Middle frontal gyrus (tissue), 1 donor: Measurements from ENCODE around the gene ART5.
"Not testable (repeated sequence)": the region's sequence is repeated elsewhere in the genome, so short reads cannot be mapped to it uniquely, and the experiment has no call there.

Source experiments
- DNase-seq: peaks from one replicate; pipeline ENCODE4 v3.0.0-alpha.2; 2015; ENCODE audit warnings: low spot score; ENCODE audit errors: extremely low spot score

Gene ART5

DNA sequence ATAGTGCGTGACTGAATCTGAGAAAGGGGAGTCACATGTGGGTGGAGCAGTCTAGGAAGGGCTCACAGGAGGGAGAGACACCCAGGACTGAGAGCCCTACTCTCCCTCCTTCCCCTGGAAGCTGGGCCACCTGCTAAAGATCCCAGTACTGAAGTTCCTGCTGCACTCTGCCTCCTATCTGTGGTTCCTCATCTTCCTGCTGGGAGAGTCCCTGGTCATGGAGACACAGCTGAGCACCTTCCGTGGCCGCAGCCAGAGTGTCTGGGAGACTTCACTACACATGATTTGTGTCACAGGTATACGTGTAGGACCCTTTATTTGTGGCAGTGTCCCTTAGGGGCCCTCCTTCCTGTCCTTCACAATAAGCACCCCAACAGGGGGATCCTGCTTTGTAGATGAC, 19.3 kb downstream of the ART5 start:
- no peak for DNase-seq

DNA sequence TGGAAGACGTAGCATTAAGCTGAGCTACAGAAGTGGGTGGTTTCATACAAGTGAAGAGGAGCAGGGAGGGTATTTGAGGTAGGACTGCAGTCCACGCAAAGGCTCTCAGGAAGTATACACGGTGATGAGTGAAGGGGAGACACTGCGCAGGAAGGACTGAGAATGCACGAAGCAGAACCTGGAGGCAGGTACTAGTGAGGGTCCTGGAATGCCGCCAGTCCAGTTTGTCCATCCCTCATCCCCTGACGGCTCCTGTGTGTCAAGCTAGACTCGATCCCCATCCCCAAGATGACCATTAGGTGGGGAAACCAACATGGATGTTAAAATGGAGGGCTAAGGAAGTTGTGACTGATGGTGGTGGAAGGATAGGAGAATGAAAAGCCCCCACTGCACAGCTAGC, 23.8 kb downstream of the ART5 start:
- no peak for DNase-seq

DNA sequence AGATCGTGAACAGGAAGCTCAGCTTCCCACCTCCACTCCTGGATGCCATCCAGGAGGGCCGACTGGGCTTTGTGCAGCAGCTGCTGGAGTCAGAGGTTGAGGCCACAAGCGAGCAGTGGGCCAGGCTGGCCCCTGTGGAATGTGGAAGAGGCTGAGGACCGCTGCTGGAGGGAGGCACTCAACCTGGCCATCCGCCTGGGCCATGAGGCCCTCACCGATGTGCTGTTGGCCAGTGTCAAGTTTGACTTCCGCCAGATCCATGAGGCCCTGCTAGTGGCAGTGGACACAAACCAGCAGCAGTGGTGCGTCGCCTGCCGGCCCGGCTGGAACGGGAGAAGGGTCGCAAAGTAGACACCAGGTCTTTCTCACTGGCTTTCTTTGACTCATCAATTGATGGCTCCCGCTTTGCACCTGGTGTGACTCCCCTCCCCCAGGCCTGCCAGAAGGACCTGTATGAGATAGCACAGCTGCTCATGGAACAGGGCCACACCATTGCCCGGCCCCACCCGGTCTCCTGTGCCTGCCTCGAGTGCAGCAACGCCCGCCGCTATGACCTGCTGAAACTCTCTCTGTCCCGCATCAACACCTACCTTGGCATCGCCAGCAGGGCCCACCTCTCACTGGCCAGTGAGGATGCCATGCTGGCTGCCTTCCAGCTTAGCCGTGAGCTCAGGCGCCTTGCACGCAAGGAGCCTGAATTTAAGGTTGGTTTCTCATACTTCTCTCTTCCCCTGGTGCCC, 24.9 kb downstream of the ART5 start:
- no peak for DNase-seq

DNA sequence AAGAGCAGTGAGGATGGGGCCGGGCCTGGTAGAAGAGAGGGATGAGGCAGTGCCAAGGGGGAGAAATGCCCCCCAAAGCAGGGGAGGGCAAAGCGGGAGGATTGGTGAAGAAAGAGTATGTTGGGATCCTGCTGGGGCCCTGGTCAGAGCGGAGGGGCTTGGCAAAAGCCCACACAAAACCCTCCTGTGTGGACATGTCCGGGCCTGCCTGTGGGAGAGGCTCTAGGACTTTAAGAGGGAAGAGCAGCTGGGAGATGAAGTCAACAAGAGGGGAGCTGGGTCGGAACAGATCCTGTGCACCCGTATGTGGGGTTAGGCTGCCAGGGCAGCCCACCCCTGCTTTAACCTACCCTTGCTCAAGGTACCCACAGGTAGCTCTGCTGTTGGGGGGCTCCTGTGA, 25.8 kb downstream of the ART5 start:
- no peak for DNase-seq

DNA sequence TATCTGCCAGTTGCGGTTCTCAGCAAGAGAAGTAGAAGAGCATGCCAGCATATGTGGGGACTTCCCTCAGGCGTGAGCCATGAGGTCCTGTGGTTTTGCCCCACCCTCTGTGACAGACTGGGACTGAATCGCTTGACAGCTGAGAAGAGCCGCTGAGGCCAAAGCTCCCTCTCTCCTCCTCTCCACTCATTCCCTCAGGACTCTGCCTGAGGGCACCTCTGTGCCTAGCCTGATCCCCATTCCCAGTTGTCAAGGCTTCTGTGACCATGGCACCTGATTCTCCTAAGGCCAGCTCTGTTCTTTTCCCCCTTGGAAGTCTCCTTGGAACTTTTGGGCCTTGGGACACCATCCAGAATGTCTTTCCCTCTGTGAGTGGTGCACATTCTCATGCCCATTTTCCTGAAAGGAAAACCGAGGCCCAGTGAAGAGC, 27.0 kb downstream of the ART5 start:
- DNase-seq: no peak

DNA sequence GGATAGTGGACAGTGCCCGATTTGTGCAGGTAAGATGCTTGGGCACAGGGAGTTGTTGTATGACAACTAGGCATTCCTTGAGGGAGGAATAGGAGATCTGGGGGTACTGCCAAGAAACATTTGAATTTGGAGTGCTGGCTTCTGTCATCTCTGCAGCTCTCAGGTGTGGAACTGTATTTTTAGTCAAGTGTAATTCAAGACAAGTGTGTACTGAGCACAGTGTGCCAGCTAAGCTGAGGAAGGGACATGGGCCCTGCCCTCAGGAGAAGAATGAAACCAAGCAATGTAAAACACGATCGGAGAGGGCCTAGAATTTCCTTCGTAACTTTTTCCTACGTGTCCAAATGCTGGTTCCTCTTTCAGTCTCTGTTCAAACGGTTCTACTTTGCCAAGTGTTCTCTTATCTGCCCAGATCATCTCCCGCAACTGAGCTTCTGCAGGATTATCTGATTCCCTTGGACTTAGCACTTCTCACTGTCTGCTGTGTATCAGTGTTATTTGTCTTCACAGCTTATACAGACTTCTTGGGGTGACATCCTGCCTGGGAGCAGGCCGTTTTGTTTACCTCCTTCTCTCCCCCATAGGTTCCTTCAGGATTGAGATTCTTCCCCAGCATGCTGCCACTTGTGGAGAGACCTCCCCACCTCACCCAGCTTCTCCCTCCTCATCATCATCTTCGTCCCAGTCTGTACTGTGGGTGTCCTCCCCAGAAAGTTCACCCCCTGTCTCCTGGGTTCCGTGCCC, 27.6 kb downstream of the ART5 start:
- no peak for DNase-seq

DNA sequence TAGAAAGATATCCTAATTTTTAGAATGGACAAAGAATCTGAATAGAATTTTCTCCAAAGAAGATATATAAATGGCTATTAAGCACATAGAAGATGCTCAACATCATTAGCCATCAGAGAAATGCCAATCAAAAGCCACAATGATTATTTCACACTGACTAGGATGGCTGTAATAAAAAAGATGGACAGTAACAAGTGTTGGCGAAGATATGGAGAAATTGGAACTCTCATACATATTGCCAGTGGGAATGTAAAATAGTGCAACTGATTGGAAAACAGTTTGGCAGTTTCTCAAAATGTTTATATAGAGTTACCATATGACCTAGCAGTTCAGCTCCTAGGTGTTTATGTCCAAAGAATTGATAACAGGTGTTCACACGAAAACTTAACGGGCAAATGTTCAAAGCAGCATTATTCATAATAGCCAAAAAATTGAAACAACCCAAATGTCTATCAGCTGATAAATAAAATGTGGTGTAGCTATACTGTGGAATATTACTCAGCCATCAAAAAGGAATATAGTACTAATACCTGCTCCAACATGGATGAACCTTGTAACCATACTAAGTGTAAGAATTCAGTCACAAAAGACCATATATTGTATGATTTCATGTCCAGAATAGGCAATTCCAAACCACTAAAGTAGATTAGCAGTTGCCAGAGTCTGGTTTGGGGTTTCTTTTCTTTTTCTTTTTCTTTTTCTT, 29.7 kb downstream of the ART5 start:
- no peak for DNase-seq

DNA sequence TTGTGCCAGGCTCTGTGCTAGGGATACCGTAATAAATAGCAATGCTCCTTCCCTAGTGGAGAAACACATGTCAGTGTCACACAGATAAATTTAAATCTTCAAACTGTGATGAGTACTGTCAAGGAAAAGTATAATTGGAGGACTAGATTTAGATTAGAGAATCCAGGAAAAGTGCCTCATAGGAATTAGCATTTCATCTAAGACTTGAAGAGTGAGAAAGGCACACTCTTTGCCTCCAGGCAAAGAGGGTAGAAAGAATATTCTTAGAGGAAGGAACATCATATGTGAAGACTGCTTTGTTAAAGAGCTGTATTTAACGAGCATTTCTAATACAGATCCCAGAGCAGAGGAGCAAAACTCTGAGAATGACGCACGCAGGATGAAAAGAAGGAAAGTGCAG, 30.9 kb downstream of the ART5 start:
- DNase-seq: no peak

DNA sequence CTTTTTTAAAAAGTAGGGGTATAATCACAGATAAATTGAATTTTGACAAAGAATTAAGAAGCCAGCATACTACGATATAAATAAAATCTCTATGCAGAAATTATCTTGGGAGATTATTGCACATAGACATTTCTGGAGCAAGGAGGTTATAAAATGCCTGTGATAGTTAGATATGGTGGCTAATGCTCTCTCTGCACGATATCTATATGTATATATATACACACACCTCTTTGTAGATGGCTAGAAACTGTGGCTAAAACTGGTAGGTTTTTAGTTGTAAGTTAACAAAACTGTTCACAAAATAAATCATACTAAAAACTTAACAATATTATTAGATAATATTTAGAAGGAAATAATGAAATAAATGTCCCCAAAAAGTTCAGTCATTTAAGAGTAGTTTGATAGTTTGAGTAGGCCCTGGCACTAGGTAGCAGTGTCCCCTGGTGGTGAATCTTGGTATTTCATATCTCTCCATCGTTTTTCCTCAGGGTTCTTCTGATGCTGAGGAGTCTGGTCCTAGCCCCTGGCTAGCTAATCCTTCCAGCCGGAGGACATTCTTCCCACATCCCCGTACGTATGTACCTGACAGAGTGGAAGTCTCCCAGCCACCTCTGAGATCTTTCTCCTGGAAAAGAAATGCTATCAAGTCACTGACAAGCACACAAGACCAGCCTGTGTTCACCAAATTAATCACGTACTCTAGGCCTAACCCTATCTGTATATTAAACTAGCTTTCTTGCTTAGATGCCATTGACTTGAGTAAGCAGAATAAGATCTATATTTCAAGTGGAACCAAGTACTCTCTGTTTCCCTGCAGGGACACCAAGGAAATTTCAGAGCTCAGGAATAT, 32.2 kb downstream of the ART5 start:
- DNase-seq: peak; percentile 8

DNA sequence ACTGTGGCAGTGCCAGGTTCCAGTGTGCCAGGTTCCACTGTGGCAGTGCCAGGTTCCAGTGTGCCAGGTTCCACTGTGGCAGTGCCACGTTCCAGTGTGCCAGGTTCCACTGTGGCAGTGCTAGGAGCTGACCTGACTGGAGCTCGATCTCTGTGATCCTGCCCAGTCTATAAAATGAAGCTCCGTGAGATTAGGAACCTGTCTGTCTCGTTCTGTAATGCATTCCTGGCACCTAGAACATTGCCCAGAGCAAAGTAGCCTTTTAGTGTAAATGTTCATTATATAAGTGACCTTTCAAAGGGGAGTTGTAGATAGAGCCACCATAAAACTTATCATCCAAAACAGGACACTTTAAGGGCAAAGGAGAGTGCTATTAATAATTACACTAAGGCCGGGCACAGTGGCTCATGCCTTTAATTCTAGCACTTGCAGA, 36.0 kb downstream of the ART5 start:
- DNase-seq: no peak

DNA sequence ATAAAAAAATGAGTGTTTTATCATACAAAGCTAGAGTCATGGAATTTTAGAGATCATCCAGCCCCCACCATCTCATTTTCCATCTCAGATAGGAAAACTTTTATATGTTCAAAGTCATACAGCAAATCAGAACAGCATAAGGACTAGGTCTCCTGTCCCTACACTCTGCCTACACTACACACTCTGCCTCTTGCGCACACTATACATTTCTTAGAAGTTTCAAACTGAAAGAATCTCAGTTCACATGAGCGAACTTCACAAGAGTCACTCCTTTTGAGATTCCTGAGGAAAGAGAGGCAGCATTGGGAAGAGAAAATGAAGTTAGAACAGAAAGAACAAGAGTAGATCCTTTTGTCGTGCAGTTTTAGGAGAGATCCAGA, 36.5 kb downstream of the ART5 start:
- DNase-seq: no peak

DNA sequence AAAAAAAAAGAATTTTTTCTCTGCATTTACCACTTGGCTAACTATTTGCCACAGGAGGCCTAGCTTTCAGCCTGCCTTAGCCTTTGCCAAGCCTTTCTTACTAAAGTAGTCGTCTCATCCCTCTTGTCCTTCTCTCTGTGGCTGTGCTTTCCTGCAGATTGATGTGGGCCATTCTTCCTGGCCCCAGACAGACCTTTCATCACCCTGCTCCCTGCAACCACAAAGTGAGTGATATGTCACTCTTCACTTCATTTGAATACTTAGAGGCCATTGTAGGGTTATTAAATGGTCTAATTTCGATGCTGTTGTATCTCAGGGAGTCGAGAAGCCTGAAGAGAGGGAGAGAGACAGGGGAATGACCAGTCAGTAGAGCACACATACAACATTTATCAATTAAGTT, 37.6 kb downstream of the ART5 start:
- DNase-seq: no peak

DNA sequence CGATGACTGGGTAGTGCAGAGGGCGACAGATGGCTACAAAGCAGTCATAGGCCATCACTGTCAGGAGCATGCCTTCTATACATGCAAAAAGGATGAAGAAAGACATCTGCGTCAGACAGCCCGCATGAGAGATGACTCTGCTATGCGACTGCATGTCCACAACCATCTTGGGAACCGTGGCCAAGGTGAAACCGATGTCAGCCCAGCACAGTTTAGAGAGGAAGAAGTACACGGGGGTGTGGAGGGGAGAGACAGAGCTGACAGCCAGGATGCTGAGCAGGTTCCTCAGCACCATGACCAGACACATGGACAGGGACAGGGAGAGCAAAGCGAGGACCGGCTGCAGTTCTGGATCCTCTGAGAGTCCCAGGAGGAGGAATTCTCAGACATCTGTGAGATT, 41.6 kb downstream of the ART5 start:
- not testable (repeated sequence) for DNase-seq

DNA sequence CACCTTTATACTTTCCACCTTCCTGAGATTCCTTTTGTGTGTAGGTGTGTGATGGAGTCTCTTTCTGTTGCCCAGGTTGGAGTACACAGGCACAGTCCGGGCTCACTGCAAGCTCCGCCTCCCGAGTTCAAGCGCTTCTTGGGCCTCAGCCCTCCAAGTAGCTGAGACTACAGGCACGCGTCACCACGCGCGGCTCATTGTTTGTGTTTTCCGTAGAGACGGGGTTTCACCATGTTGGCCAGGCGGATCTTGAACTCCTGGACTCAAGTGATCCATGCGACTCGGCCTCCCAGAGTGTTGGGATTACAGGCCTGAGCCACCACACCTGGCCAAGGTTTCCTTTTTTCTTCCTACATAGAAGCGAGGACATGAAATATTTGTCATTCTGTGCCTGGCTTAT, 44.0 kb downstream of the ART5 start:
- DNase-seq: not testable (repeated sequence)

DNA sequence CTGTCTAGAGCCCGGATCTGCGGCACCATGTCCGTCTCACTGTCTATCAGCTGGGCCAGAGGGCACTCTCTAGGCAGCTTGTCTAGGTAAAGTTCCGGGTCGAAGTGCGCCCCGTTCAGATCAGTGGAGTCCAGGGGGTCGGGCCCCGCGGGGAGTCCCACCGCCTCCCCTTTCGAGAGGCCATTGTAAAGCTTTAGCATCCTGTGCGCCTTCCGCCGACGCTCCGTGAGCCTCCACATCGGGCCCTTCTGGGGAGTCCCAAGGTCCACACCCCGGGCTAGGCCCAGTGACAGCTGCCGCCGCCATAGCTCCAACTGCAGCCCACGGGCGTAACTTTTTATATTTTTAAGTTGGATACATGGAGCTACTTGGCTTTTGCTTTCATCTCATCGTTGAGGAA, 50.5 kb downstream of the ART5 start:
- not testable (repeated sequence) for DNase-seq

DNA sequence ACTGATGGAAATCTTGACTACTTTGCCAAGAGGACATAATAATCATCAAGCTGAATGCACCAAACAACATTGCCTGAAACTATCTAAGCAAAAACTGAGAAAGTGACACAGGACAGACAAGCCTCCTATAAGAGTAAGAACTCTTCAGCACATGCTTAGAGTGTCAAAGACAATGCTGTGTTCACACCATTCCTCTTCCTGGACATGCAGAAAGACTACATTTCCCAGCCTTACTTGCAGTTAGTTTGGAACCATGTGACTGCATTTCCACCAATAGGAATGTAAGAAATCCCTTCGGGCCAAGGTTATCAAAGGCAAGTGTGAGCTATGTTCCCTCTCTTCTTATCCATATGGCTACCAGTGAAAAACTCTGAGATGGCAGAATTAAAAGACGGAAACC, 51.6 kb downstream of the ART5 start:
- DNase-seq: not testable (repeated sequence)

DNA sequence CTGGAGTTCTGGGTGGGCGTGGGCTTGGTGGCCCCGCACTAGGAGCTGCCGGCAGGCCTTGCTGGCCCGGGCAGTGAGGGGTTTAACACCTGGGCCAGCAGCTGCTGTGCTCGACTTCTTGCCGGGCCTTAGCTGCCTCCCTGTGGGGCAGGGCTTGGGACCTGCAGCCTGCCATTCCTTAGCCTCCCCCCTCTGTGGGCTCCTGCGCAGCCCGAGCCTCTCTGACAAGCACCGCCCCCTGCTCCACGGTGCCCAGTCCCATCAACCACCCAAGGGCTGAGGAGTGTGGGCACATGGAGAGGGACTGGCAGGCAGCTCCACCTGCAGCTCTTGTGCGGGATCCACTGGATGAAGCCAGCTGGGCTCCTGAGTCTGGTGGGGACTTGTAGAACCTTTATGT, 53.0 kb downstream of the ART5 start:
- not testable (repeated sequence) for DNase-seq
